Measurements from ENCODE around the gene RIOX2.

The RIOX2 gene

GRCh38 chr3:97899331-97899730, 72.9 kb downstream of the RIOX2 start:
- TF ChIP-seq CTCF (IDR thresholded peaks at IDR 0.05; ENCODE audit: control insufficient read depth, insufficient read depth, low read depth, low read length, missing control alignments): no peak
- H3K4me3 ChIP-seq (ENCODE audit: control insufficient read depth, low read depth, low read length): no peak overlapping the region
- DNase-seq (ENCODE audit: low read depth): no peak

GRCh38 chr3:97896547-97896946, 75.7 kb downstream of the RIOX2 start:
- no peak for DNase-seq (ENCODE audit: low read depth)
- no peak overlapping the region for H3K4me3 ChIP-seq (ENCODE audit: control insufficient read depth, low read depth, low read length)
- peak; percentile 6 for TF ChIP-seq CTCF (IDR thresholded peaks at IDR 0.05; ENCODE audit: control insufficient read depth, insufficient read depth, low read depth, low read length, missing control alignments)

- DNase-seq (ENCODE audit: low read depth): no peak
- no peak for TF ChIP-seq CTCF (IDR thresholded peaks at IDR 0.05; ENCODE audit: control insufficient read depth, insufficient read depth, low read depth, low read length, missing control alignments)
- no peak overlapping the region for H3K4me3 ChIP-seq (ENCODE audit: control insufficient read depth, low read depth, low read length)
These were observed 76.1 kb downstream of the RIOX2 start for GRCh38 chr3:97896129-97896528.

- no peak for DNase-seq (ENCODE audit: low read depth)
- no peak for TF ChIP-seq CTCF (IDR thresholded peaks at IDR 0.05; ENCODE audit: control insufficient read depth, insufficient read depth, low read depth, low read length, missing control alignments)
- no peak overlapping the region for H3K4me3 ChIP-seq (ENCODE audit: control insufficient read depth, low read depth, low read length)
These were observed 77.0 kb downstream of the RIOX2 start for GRCh38 chr3:97895216-97895615.

- TF ChIP-seq CTCF (IDR thresholded peaks at IDR 0.05; ENCODE audit: control insufficient read depth, insufficient read depth, low read depth, low read length, missing control alignments): no peak
- DNase-seq (ENCODE audit: low read depth): no peak
- H3K4me3 ChIP-seq (ENCODE audit: control insufficient read depth, low read depth, low read length): no peak overlapping the region
These were observed 79.4 kb downstream of the RIOX2 start for GRCh38 chr3:97892852-97893251.

All from AG09309 (cell line).